ENCODE data around the gene TMEM125.

TMEM125 gene

GRCh38 chr1:43258370-43258769 lies 11.4 kb upstream of the TMEM125 start:
- no peak overlapping the region for H3K23ac ChIP-seq (ENCODE audit: low read length)
- no CpG with 5 or more reads among the region's 3 CpGs for WGBS (ENCODE audit: extremely low coverage, insufficient coverage, insufficient read length)
- no peaks in the 10 kb centered on the region for H3K79me1 ChIP-seq (ENCODE audit: low read length)
- H2AFZ ChIP-seq (ENCODE audit: insufficient read depth, low read length, poor library complexity) = no peak overlapping the region
- no peak overlapping the region for H4K91ac ChIP-seq (ENCODE audit: low read depth, low read length)
- H3K36me3 ChIP-seq (ENCODE audit: control insufficient read depth in 1 of 2, insufficient read depth in 2 of 2, low read length in 2 of 2) = no peaks in the 10 kb centered on the region
- H3K18ac ChIP-seq (ENCODE audit: low read length) = no peak overlapping the region
- H2BK12ac ChIP-seq (ENCODE audit: low read length) = no peak overlapping the region
- H3K4me2 ChIP-seq (ENCODE audit: low read length) = no peak overlapping the region
- no peak overlapping the region for H4K12ac ChIP-seq (ENCODE audit: low read depth, low read length)
- no peak overlapping the region for H4K8ac ChIP-seq (ENCODE audit: low read depth, low read length)
- H3K9me3 ChIP-seq (ENCODE audit: insufficient read depth, low read depth, low read length) = peaks cover 28% of the 10 kb centered on the region
- H3K4me3 ChIP-seq (ENCODE audit: low read depth, low read length) = no peak overlapping the region
- no peaks in the 10 kb centered on the region for H3K27me3 ChIP-seq (ENCODE audit: insufficient read depth, low read length)
- H2BK120ac ChIP-seq (ENCODE audit: insufficient read depth, low read length, poor library complexity) = no peak overlapping the region
- no peak overlapping the region for H3K14ac ChIP-seq (ENCODE audit: low read length)
- no peak overlapping the region for H3K9ac ChIP-seq (ENCODE audit: low read length)
- no peaks in the 10 kb centered on the region for H3K4me1 ChIP-seq (ENCODE audit: control insufficient read depth in 1 of 2, insufficient read depth in 2 of 2, low read length in 2 of 2)
- no peaks in the 10 kb centered on the region for H3K79me2 ChIP-seq (ENCODE audit: control insufficient read depth, insufficient read depth, low read length, poor library complexity)
- no peak overlapping the region for H3K4ac ChIP-seq (ENCODE audit: low read depth, low read length)
- no peak for DNase-seq
- no peak overlapping the region for H2BK5ac ChIP-seq (ENCODE audit: low read depth, low read length, poor library complexity)
- H2AK5ac ChIP-seq (ENCODE audit: low read length) = no peak overlapping the region
- no peak overlapping the region for H3K27ac ChIP-seq (ENCODE audit: low read depth, low read length)

GRCh38 chr1:43265431-43265830 lies 4.4 kb upstream of the TMEM125 start:
- Histone ChIP-seq H2BK5ac (ENCODE audit: low read depth, low read length, poor library complexity) (no peak overlapping the region), H4K8ac (ENCODE audit: low read depth, low read length) (no peak overlapping the region), H3K4me3 (ENCODE audit: low read depth, low read length) (no peak overlapping the region), H3K9ac (ENCODE audit: low read length) (no peak overlapping the region), H4K91ac (ENCODE audit: low read depth, low read length) (no peak overlapping the region), H3K79me1 (ENCODE audit: low read length) (no peaks in the 10 kb centered on the region), H3K4ac (ENCODE audit: low read depth, low read length) (no peak overlapping the region), H3K14ac (ENCODE audit: low read length) (no peak overlapping the region), H2AFZ (ENCODE audit: insufficient read depth, low read length, poor library complexity) (no peak overlapping the region), H3K9me3 (ENCODE audit: insufficient read depth, low read depth, low read length) (peaks cover 9% of the 10 kb centered on the region), H4K12ac (ENCODE audit: low read depth, low read length) (no peak overlapping the region), H2BK120ac (ENCODE audit: insufficient read depth, low read length, poor library complexity) (no peak overlapping the region), H3K4me1 (ENCODE audit: control insufficient read depth in 1 of 2, insufficient read depth in 2 of 2, low read length in 2 of 2) (peaks cover 2 to 7% of the 10 kb centered on the region in 2 experiments), H3K18ac (ENCODE audit: low read length) (no peak overlapping the region), H2AK5ac (ENCODE audit: low read length) (no peak overlapping the region), H3K27ac (ENCODE audit: low read depth, low read length) (no peak overlapping the region), H3K36me3 (ENCODE audit: control insufficient read depth in 1 of 2, insufficient read depth in 2 of 2, low read length in 2 of 2) (no peaks in the 10 kb centered on the region), H3K27me3 (ENCODE audit: insufficient read depth, low read length) (no peaks in the 10 kb centered on the region), H2BK12ac (ENCODE audit: low read length) (no peak overlapping the region), H3K79me2 (ENCODE audit: control insufficient read depth, insufficient read depth, low read length, poor library complexity) (no peaks in the 10 kb centered on the region), H3K23ac (ENCODE audit: low read length) (no peak overlapping the region), H3K4me2 (ENCODE audit: low read length) (no peak overlapping the region)
- DNase-seq = no peak
- WGBS (ENCODE audit: extremely low coverage, insufficient coverage, insufficient read length) = no CpG with 5 or more reads among the region's 4 CpGs

- no CpG with 5 or more reads among the region's 1 CpG for WGBS (ENCODE audit: extremely low coverage, insufficient coverage, insufficient read length)
These were observed 2.9 kb upstream of the TMEM125 start for GRCh38 chr1:43266881-43267280.

GRCh38 chr1:43267291-43267805 lies 2.4 kb upstream of the TMEM125 start:
- Histone ChIP-seq H3K4me3 (ENCODE audit: low read depth, low read length) (no peak overlapping the region), H2BK12ac (ENCODE audit: low read length) (no peak overlapping the region), H2AFZ (ENCODE audit: insufficient read depth, low read length, poor library complexity) (no peak overlapping the region), H4K91ac (ENCODE audit: low read depth, low read length) (no peak overlapping the region), H3K14ac (ENCODE audit: low read length) (no peak overlapping the region), H3K4ac (ENCODE audit: low read depth, low read length) (no peak overlapping the region), H4K12ac (ENCODE audit: low read depth, low read length) (no peak overlapping the region), H3K4me1 (ENCODE audit: control insufficient read depth in 1 of 2, insufficient read depth in 2 of 2, low read length in 2 of 2) (peaks cover 2 to 17% of the 10 kb centered on the region in 2 experiments), H2BK120ac (ENCODE audit: insufficient read depth, low read length, poor library complexity) (no peak overlapping the region), H3K27ac (ENCODE audit: low read depth, low read length) (no peak overlapping the region), H3K27me3 (ENCODE audit: insufficient read depth, low read length) (no peaks in the 10 kb centered on the region), H3K23ac (ENCODE audit: low read length) (no peak overlapping the region), H3K9me3 (ENCODE audit: insufficient read depth, low read depth, low read length) (peaks cover 5% of the 10 kb centered on the region), H3K36me3 (ENCODE audit: control insufficient read depth in 1 of 2, insufficient read depth in 2 of 2, low read length in 2 of 2) (no peaks in the 10 kb centered on the region), H2BK5ac (ENCODE audit: low read depth, low read length, poor library complexity) (no peak overlapping the region), H3K79me1 (ENCODE audit: low read length) (no peaks in the 10 kb centered on the region), H2AK5ac (ENCODE audit: low read length) (no peak overlapping the region), H3K79me2 (ENCODE audit: control insufficient read depth, insufficient read depth, low read length, poor library complexity) (no peaks in the 10 kb centered on the region), H3K4me2 (ENCODE audit: low read length) (no peak overlapping the region), H3K9ac (ENCODE audit: low read length) (no peak overlapping the region), H3K18ac (ENCODE audit: low read length) (no peak overlapping the region), H4K8ac (ENCODE audit: low read depth, low read length) (no peak overlapping the region)
- WGBS (ENCODE audit: extremely low coverage, insufficient coverage, insufficient read length) = no CpG with 5 or more reads among the region's 9 CpGs
- peak; percentile 86 to 87 for DNase-seq

More at GRCh38 chr1:43266881-43267280, 2.9 kb upstream of the TMEM125 start:
- Histone ChIP-seq H3K27ac (ENCODE audit: low read depth, low read length) (no peak overlapping the region), H3K79me2 (ENCODE audit: control insufficient read depth, insufficient read depth, low read length, poor library complexity) (no peaks in the 10 kb centered on the region), H2AK5ac (ENCODE audit: low read length) (no peak overlapping the region), H3K14ac (ENCODE audit: low read length) (no peak overlapping the region), H2BK120ac (ENCODE audit: insufficient read depth, low read length, poor library complexity) (no peak overlapping the region), H3K4me1 (ENCODE audit: control insufficient read depth in 1 of 2, insufficient read depth in 2 of 2, low read length in 2 of 2) (peaks cover 2 to 17% of the 10 kb centered on the region in 2 experiments), H3K23ac (ENCODE audit: low read length) (no peak overlapping the region), H2AFZ (ENCODE audit: insufficient read depth, low read length, poor library complexity) (no peak overlapping the region), H2BK12ac (ENCODE audit: low read length) (no peak overlapping the region), H3K27me3 (ENCODE audit: insufficient read depth, low read length) (no peaks in the 10 kb centered on the region), H3K18ac (ENCODE audit: low read length) (no peak overlapping the region), H3K4ac (ENCODE audit: low read depth, low read length) (no peak overlapping the region), H2BK5ac (ENCODE audit: low read depth, low read length, poor library complexity) (no peak overlapping the region), H4K8ac (ENCODE audit: low read depth, low read length) (no peak overlapping the region), H3K4me3 (ENCODE audit: low read depth, low read length) (no peak overlapping the region), H3K9ac (ENCODE audit: low read length) (no peak overlapping the region), H3K79me1 (ENCODE audit: low read length) (no peaks in the 10 kb centered on the region), H4K91ac (ENCODE audit: low read depth, low read length) (no peak overlapping the region), H3K36me3 (ENCODE audit: control insufficient read depth in 1 of 2, insufficient read depth in 2 of 2, low read length in 2 of 2) (no peaks in the 10 kb centered on the region), H3K9me3 (ENCODE audit: insufficient read depth, low read depth, low read length) (peaks cover 5% of the 10 kb centered on the region), H4K12ac (ENCODE audit: low read depth, low read length) (no peak overlapping the region), H3K4me2 (ENCODE audit: low read length) (no peak overlapping the region)
- DNase-seq = no peak

All from trophoblast cell (in vitro differentiated cells and primary cell).